Left ventricle myocardium inferior (tissue), 1 donor: ENCODE data around the gene SNX25. TPM values are rescaled to one million over a fixed set of nuclear protein-coding genes. Genes with fewer than 3 reads are reported as not detected.
"Not testable (repeated sequence)": the region's sequence is repeated elsewhere in the genome, so short reads cannot be mapped to it uniquely, and the experiment has no call there.

Source experiments
- DNase-seq: peaks from one replicate; pipeline ENCODE4 v3.0.0-alpha.2; 2020
- H3K27ac ChIP-seq: fragments of 200-600 bp; replicated peaks from 2 replicates; pipeline ENCODE4 v1.8.0; 2021
- H3K27me3 ChIP-seq: fragments of 200-600 bp; 2 replicates; pipeline ENCODE4 v1.8.0; 2021; ENCODE audit warnings: low read depth
- H3K36me3 ChIP-seq: fragments of 200-600 bp; 2 replicates; pipeline ENCODE4 v1.8.0; 2021
- H3K4me1 ChIP-seq: fragments of 200-600 bp; 2 replicates; pipeline ENCODE4 v1.8.0; 2021
- H3K4me3 ChIP-seq: fragments of 200-600 bp; 2 replicates; pipeline ENCODE4 v1.8.0; 2021; ENCODE audit warnings: mild to moderate bottlenecking, moderate library complexity
- H3K9me3 ChIP-seq: fragments of 200-600 bp; replicated peaks from 2 replicates; pipeline ENCODE4 v1.8.0; 2021
- intact Hi-C: fragments of 100-400 bp; cut with micrococcal nuclease; formaldehyde crosslinking; loops from one replicate; pipeline ENCODE4 v1.11.0; 2022
- total RNA-seq: library from RNA; stranded (reverse); fragmentation: NEBNext Ultra II Directional; extraction: Animal tissue kit (Norgen Biotek cat#: 25700); gene quantifications from one replicate; pipeline ENCODE4 v1.2.1, GENCODE V29; 2021
- TF ChIP-seq, protein P1 (sequence below): fragments of 200-600 bp; IDR thresholded peaks from 2 replicates; pipeline ENCODE4 v1.8.0; 2021; ENCODE audit warnings: antibody characterized with exemption, mild to moderate bottlenecking, borderline replicate concordance
- donor health status: DM: no; HTN: yes; CAD: no; lungs with severe emphysema.

The SNX25 gene
- total RNA-seq, 1 donor from 2014 or later, result 10.8 TPM

DNA sequence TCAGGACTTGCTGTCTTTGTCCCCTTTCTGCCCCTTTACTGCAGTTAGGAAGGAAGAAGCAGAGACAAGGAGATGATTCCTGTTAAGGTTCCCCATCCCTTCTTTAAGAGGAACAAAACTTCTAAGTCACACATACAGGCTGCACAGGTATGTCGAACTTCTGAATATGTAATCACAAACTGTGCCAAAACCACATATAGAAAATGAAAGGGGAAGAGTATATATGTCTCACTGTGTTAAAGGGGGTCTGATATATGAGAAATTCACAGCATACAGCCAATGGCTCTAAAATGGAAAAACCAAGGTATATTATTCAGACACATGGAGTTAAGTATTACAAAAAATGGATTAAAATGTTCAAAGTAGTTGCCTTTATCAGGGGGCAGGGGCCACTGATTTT is 17.3 kb upstream of the SNX25 start:
- DNase-seq, result no peak
- Histone ChIP-seq H3K4me3 (no peak overlapping the region), H3K27ac (no peak overlapping the region), H3K9me3 (no peaks in the 10 kb centered on the region), H3K4me1 (peaks cover 10% of the 10 kb centered on the region), H3K36me3 (peaks cover 33% of the 10 kb centered on the region), H3K27me3 (no peaks in the 10 kb centered on the region)
- TF ChIP-seq, protein P1, sequence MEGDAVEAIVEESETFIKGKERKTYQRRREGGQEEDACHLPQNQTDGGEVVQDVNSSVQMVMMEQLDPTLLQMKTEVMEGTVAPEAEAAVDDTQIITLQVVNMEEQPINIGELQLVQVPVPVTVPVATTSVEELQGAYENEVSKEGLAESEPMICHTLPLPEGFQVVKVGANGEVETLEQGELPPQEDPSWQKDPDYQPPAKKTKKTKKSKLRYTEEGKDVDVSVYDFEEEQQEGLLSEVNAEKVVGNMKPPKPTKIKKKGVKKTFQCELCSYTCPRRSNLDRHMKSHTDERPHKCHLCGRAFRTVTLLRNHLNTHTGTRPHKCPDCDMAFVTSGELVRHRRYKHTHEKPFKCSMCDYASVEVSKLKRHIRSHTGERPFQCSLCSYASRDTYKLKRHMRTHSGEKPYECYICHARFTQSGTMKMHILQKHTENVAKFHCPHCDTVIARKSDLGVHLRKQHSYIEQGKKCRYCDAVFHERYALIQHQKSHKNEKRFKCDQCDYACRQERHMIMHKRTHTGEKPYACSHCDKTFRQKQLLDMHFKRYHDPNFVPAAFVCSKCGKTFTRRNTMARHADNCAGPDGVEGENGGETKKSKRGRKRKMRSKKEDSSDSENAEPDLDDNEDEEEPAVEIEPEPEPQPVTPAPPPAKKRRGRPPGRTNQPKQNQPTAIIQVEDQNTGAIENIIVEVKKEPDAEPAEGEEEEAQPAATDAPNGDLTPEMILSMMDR, result no peak
- intact Hi-C loops, result no loop called here

DNA sequence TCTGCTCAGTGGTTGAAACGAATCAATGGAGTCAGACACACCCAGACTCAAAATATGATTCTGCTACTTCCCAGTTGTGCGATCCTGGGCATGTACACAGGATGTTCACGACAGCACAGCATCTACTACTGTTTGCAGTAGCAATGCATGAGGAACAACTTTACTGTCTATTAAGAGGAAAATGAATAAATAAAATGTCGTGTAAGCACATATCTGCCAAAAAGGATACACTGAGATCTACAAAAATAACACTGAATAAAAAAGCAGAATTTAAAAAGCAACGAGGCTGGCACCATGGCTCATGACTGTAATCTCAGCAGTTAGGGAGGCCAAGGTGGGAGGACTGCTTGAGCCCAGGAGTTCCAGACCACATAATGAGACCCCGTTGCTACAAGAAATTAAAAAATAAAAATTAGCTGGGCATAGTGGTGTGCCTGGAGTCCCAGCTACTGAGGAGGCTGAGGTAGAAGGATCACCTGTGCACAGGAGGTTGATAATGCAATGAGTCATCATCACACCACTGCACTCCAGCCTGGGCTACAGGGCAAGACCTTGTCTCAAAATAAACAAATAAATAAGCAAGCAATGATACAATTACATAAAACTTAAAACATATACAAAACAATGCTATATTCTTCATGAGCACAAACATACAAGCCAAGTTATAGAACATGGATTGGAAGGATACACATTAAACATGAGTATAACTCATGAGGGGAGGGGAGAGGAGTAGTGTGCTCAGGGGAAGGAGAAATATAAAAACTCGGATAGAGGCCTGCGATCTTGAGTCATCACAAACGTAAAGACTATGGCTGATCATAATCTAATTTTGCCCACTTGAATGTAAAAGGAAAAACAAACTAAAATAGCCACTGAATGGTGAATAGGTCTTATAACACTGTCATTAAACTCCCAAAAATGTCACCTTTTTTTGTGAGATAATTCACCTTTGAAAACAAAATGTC is 14.2 kb upstream of the SNX25 start:
- Histone ChIP-seq H3K27me3 (no peaks in the 10 kb centered on the region), H3K36me3 (peaks cover 8% of the 10 kb centered on the region), H3K9me3 (no peaks in the 10 kb centered on the region), H3K4me1 (peaks cover 7% of the 10 kb centered on the region), H3K27ac (no peak overlapping the region), H3K4me3 (no peak overlapping the region)
- TF ChIP-seq, protein P1, result no peak
- DNase-seq, result no peak
- intact Hi-C loops, result no loop called here

DNA sequence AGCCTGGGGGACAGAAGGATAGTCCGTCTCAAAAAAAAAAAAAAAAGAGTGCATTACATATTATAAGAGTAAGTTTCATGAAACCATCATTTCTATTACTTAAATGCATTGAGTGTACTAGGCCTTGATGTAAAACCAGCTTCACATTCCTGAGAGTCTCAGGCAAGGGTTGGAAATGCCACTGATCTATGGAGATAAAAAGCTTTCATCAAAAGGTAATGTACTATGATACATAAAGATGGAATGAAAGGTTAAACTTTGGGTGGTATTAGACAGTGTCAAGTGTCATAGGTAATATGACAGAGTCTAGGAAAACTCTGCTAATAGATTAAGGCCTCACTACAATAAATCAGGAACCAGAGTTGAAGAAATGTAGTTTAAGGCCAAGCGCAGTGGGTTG is 13.0 kb upstream of the SNX25 start:
- DNase-seq, result no peak
- Histone ChIP-seq H3K27me3 (no peaks in the 10 kb centered on the region), H3K9me3 (no peaks in the 10 kb centered on the region), H3K4me3 (no peak overlapping the region), H3K4me1 (peaks cover 7% of the 10 kb centered on the region), H3K27ac (no peak overlapping the region), H3K36me3 (no peaks in the 10 kb centered on the region)
- intact Hi-C loops, result no loop called here
- TF ChIP-seq, protein P1, result no peak

DNA sequence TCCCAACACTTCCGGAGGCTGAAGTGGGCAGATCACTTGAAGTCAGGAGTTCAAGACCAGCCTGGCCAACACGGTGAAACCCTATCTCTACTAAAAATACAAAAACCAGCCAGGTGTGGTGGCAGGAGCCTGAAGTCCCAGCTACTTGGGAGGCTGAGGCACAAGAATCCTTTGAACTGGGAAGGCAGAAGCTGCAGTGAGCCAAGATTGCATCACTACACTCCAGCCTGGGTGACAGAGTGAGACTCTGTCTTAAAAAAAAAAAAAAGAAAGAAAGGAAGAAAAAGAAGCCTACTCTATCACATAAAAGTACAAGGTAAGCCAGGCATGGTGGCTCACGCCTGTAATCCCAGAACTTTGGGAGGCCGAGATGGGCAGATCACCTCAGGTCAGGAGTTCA is 11.2 kb upstream of the SNX25 start:
- H3K4me3 ChIP-seq, intact Hi-C loops: not testable (repeated sequence)

DNA sequence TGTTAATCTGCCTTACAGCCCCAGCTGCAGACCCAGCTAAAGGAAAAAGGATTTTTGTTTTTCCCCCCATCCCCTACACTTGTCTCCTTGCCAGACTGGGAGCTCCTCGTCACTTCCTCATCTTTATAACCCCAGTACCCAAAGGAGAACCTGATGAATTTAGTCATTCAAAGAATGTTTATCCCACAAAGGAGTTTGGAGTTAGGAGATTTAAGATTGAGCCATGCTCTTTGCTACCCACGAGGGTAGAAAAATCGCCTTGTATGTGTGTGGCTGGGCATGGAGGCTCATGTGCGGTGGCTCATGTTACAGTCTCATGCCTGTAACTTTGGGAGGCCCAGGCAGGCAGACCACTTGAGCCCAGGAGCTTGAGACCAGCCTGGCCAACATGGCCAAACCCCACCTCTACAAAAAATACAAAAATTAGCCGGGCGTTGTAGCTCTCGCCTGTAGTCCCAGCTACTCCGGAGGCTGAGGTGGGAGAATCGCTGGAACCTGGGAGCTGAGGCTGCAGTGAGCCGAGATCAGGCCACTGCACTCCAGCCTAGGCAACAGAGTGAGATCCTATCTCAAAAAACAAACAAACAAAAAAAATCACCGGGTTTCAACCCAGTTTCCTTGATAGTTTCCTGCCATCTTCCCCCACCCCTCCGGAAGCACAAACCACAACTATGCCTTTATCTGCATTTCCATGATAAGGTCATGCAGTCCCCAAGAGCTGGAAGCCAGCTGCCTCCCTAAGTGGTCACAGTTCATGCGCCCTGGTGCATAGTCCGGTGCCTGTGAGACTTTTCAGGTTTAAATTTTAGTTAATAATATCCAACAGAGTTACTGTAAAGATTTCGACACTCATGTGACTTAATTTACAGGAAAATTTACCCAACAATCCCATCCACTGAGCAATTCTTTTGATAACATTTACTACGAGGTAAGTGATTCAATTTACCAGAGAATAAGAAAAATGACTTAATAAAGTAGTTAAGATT is 7.1 kb upstream of the SNX25 start:
- no peaks in the 10 kb centered on the region for H3K27me3 ChIP-seq
- H3K4me1 ChIP-seq, result peaks cover 32% of the 10 kb centered on the region
- no peaks in the 10 kb centered on the region for H3K9me3 ChIP-seq
- H3K4me3 ChIP-seq, result peak overlapping the region; percentile 80
- peak overlapping the region; percentile 96 for H3K27ac ChIP-seq
- no peak for DNase-seq
- TF ChIP-seq, protein P1, result no peak
- intact Hi-C loops, result no loop called here
- no peaks in the 10 kb centered on the region for H3K36me3 ChIP-seq

More for the DNA sequence above, 11.2 kb upstream of the SNX25 start:
- peaks cover 14% of the 10 kb centered on the region for H3K4me1 ChIP-seq
- not testable (repeated sequence) for DNase-seq, H3K27me3 ChIP-seq, H3K27ac ChIP-seq, H3K9me3 ChIP-seq, H3K36me3 ChIP-seq
